Measurements from ENCODE around the gene CYFIP1.
A peak's percentile ranks its signal among the peaks of the same experiment; 100 is the strongest.

The CYFIP1 gene

GRCh38 chr15:22967084-22967770, 12.9 kb downstream of the CYFIP1 start:
- DNase-seq, result no peak

DNA sequence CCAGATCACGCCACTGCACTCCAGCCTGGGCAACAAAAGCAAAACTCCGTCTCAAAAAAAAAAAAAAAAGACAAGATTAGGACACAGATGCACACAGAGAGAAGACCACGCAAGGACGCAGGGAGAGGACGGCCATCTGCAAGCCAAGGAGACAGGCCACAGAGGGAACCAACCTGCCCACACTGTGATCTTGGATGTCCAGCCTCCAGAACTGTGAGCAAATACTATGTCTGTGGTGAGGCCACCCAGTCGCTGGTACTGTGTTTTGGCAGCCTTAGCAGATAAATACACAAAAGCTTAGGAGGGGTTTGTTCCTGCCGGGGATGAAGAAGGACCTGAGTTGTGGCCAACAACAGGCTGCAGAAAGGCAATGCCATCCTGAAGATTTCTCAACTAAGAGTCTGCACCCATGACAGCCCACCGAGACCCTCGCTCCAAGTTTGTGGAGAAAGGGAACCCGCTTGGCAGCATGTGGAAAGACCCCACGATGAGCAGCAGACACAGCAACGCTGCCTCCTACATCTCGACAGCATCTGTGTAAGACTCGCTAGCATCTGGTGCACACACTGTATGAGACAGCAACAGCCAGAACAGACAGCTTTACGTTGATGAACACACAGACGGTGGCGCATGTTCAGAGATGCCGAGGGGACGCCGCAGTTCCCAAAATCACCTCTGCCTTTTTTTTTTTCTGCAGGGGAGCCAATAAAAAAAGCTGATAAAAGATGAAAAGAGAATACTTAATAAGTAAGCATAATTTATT, 13.7 kb downstream of the CYFIP1 start:
- no peak for DNase-seq

DNA sequence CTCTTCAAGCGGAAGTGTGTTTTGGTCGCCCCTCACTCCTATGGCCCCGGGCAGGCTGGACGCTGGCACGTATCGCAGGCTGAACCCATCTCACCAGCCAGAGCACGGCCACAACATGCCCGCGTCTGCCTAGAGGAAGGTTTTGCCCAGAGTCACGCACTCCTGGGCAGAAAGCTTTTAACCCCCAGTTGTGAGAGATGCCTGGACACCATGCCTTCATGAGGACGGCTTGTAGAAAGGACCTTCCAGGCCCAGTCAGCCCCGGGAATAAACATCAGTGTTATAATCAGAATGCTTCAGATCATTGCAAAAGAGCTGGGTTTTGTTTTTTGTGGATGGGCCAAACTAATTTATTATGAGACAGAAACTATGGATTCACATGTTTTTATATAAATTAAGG, 16.5 kb downstream of the CYFIP1 start:
- no peak for DNase-seq

DNA sequence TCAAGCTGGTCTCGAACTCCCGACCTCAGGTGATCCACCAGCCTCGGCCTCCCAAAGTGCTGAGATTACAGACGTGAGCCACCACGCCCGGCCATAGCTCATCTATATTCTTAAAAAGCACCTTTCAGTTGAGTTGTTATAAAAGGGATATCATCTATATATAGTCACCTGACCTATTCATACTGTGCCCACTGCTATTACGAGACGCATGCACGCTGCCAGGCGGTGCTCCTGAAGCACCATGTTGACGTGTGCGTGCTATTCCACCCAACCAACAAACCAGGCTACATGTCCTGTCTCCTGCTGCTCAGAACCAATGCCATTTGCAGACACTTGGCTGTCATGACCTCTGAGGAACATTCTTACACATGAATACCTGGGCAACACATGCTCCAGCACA, 17.6 kb downstream of the CYFIP1 start:
- no peak for DNase-seq

DNA sequence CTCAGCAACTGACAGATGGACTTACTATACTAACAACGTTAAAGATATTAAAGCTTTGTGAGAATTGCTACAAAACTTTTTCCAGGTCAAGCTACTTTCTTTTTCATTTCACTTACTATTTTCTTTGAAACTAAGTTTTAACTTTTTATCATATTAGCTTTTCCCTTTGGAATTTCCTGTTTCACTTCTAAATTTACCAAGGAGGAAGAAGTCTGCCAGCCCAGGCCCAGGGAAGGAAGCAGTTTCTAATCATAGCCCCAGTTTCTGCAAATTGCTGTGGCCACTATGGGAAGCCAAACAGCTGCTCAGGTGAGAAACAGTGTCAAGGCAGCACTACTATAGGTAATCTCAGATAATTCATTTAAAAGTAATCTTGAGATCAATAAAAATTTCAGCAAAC, 18.4 kb downstream of the CYFIP1 start:
- no peak for DNase-seq

DNA sequence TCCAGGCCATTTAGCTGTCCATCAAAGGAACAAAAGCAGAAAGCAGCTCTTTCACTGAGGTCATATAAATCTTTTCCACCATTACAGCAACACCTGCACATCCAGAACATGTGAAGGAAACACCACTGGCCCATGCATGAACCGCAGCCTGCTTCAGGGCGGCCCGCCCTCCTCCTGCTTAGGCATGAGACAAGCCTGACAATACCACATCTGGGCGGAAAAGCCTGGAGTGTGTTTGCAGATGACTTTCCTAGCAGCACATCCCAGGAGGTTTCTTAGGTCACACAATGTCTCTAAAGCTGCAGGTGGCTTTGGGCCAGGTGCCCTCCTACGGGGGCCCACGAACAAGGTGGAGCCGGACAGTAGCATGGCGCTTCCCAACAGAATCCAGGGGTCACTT, 19.6 kb downstream of the CYFIP1 start:
- peak in 1 of 3 experiments; percentile 4 for DNase-seq

DNA sequence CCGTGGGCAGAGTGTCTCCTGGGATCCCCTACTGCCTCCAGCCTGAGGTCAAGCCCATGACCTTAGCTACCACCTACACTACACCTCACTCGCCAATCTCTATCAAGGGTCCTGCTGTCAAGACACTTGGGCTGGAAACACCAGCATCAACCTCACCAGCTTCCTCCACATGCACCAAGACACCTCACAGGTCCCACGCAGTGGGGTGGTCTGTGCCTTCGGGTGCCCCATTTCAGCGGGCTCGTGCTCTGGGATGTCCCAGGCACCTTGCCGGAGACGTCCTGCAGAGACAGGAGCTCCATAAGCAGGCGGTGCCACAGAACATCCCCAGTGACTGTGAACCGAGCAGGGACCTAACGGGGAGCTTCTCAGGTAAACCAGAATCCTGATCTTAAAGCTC, 20.0 kb downstream of the CYFIP1 start:
- DNase-seq, result no peak

DNA sequence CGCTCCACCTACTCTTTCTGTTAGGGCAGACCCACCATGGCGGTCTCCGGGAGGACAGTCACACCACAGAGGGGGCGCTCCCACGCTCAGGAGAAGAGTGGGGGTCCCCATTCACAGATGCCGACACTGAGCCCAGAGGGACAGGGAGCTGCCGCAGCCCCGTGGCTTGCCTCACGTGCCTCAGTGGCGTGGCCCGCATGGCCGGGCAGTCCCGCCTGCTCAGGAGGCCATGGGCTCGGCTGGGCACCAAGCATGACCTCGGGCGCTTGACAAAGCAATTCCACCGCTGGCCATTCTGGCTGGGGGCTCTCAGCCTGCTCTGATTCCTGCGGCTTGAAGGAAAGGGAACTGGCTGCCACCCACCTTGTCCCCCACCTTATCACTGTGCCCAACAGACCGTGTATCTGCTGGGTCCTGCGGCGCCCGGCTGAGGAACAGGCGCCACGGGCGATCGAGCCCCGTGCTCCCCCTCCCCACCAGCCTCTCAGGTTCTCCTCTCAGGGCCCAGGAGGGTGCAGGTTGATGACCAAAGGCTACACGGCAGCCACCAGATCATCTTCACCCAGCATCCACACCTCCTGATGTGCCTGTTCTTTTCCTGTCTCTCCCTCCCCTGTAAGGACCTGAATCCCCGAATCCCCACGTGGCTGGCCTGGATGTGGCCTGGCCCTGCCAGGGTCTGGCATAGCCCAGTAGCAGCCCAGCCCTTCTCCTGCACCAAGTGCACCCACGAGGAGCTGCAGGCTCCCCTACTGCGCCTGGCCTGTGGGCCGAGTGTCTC, 20.7 kb downstream of the CYFIP1 start:
- DNase-seq, result no peak

- DNase-seq, result no peak
These were observed 21.5 kb downstream of the CYFIP1 start for GRCh38 chr15:22958487-22959280.

- no peak for DNase-seq
These were observed 23.2 kb downstream of the CYFIP1 start for GRCh38 chr15:22956978-22957260.

DNA sequence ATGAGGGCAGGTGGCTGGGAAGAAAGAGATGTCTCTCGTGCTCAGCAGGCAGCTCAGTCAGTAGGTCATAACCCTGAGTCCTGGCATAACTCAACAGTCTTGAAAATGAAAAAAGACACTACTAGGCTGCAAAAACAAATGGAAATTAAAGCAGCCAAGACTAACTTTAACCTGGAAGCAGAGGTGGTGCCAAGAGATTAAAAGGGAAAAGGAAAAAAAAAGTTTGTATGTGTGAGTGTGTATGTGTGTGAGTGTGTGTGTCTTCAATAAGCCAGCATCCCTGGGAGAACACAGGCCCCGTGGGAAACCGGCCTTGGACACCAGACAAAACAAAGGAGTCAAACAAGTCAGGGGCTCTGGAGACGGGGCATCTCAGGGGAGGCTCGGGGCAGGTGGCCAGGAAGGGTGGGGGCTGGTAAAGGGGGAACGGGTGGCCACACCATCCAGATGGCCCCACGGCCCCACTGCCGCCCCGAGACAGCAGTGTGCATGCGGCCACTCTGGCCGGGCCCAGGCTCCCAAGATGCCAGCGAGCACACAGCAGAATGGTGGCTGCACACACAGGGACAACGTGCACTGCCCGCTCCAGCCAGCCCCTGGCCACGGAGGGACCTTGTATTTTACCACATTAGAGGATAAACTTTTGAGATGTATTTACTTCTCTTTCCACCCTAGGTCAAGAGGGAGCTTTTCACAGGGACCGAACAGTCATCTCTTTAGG, 23.8 kb downstream of the CYFIP1 start:
- DNase-seq, result no peak

GRCh38 chr15:22955544-22956119, 24.5 kb downstream of the CYFIP1 start:
- no peak for DNase-seq

GRCh38 chr15:22954798-22955543, 25.2 kb downstream of the CYFIP1 start:
- no peak for DNase-seq

GRCh38 chr15:22954326-22954725, 25.8 kb downstream of the CYFIP1 start:
- DNase-seq, result no peak

DNA sequence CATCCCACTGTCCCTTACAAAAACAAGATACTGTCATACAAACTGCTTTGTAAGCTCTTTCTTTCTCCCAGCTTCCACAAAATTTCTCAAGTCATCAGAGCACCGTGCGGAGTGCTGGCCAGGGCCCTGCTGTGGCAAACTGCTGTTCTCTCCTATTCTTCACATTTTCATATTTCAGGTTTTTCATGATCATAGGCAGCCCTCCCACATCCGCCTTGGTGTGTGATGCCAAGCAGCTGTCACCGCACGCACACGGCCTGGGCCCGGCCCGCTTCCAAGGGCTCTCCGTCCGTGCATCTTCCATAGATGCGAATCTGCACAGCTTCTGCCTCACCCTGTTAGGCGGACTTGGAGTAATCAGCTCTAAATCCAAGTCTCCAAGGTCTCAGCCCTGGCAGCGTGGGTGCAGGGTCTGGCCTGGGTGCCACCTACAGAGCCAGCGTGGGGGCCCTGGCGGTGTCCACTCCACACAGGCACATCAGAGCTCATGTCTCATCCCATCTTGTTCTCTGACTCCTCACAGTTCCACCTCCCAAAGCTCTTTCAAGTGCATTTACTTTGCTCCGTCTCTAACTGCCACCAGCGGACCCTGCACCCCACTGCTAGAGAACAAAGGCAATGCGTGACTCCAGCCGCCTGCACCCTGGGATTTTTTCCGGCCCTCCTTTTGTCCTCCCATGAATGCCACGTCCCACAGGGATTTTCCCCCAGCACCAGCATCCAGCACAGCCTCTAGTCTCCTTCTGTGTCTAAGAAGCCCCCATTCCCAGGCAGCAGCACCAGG, 27.2 kb downstream of the CYFIP1 start:
- peak in 2 of 3 experiments; percentile 78 to 86 for DNase-seq

DNA sequence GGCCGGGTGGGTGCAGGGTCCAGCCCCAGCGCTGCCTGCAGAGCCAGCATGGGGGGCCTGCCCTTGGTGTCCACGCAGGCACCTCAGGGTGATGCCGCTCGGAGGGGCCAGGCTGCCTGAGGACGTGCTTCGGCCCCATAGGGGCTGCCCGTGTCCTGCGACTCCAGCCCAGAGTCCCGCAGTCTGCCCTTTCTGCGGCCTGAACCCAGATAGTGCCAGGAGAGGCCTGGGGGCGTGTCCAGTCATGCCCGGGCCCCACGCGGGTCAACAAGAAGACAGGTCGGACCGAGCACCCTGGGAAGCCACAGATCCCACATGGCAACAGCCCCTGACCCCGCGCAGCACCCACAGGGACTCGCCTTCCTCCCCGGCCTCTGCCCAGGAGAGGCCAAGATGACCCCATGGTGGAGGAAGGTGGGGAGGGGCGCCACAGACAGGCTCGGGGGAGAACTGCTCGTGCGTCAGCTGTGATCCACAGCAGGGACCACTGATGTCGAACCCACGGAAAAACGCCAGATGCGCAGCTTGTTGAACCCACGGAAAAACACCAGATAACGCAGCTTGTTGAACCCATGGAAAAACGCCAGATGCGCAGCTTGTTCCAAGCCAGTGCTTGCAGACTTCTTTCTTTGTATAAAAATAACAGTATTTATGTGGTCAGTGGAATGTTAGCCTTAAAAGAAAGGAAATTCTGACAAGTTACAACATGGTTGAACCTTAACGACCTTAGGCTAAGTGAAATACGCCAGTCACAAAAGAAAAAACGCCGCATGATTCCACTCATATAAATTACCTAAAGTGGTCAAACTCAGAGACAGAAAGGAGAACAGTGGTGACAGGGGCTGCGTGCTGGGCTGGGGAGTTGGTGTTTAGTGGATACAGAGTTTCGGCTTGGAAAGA, 28.5 kb downstream of the CYFIP1 start:
- DNase-seq, result peak in 1 of 3 experiments; percentile 9

DNA sequence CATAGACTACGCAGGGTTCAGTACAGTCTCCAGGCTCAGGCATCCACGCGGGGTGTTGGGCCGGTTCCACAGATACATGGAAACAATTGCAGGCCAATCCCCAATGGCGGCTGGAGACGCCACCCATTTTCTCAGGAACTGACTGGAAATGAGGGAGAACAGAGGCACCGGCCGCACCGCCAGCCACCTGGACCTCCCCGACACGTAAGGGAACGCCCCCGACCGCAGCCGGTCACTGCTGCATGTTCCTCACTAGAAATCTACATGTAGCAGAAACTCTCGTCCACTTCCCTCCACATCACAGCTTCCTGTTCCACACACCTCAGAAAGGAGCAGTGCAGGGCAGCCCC, 29.2 kb downstream of the CYFIP1 start:
- DNase-seq, result no peak

- no peak for DNase-seq
These were observed 29.7 kb downstream of the CYFIP1 start for GRCh38 chr15:22950256-22950990.

DNA sequence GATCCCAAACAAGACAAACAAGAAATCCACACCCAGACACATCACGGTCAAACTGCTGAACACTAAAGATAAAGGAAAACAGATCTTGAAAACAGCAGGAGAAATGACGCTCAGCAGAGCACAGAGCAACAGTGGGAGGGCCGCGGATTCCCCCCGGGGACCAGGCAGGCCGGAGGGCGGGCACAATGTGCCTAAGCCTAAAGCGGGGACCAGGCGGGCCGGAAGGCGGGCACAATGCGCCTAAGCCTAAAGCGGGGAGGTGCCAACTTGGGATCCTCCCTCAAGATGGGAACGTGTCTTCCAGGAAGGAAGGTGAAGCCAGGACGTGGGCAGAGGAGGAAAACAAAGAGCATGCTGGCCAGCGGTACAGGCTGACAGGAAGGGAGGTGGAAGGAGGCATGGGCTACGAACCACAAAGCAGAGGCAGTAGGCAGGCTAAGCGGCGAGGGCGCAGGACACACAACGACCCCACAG, 31.1 kb downstream of the CYFIP1 start:
- peak in 1 of 3 experiments; percentile 80 for DNase-seq

Measured in NCI-H1417 (cell line).